Measurements from ENCODE around the gene MRPL3.

GRCh38 chr3:131491084-131491483 lies 11.7 kb downstream of the MRPL3 start:
- no peak for TF ChIP-seq CTCF (IDR thresholded peaks at IDR 0.05)
- TF ChIP-seq POLR2A (IDR thresholded peaks at IDR 0.05): no peak
